OCI-LY1 (cell line): Measurements from ENCODE around the gene TUBD1.

Experiments
- H2AFZ ChIP-seq: fragments of 200-600 bp; sonication (generic), shearing (Covaris generic); 2 replicates; pipeline ENCODE4 v1.6.0; 2014; ENCODE audit warnings: antibody characterized with exemption, mild to moderate bottlenecking, low read length
- H3F3A ChIP-seq: fragments of 200-600 bp; sonication (generic), shearing (Covaris generic); 2 replicates; pipeline ENCODE4 v1.6.0; 2014; ENCODE audit warnings: mild to moderate bottlenecking, antibody characterized with exemption, low read length, moderate library complexity; ENCODE audit not compliant: insufficient read depth
- H3K27ac ChIP-seq: fragments of 200-600 bp; sonication (generic); 2 replicates; pipeline ENCODE4 v1.5.1; 2014; ENCODE audit warnings: low read length, mixed run types, mild to moderate bottlenecking, low read depth; ENCODE audit not compliant: poor library complexity, severe bottlenecking
- H3K27me3 ChIP-seq: fragments of 200-600 bp; sonication (generic); 2 replicates; pipeline ENCODE4 v1.6.0; 2014; ENCODE audit warnings: antibody characterized with exemption, mild to moderate bottlenecking, low read length, moderate library complexity; ENCODE audit not compliant: insufficient read depth
- H3K36me3 ChIP-seq: fragments of 200-600 bp; sonication (generic); 2 replicates; pipeline ENCODE4 v1.6.1; 2014; ENCODE audit warnings: mild to moderate bottlenecking, antibody characterized with exemption, low read length, moderate library complexity, mixed read lengths; ENCODE audit not compliant: insufficient read depth
- H3K4me1 ChIP-seq: fragments of 200-600 bp; sonication (generic); 2 replicates; pipeline ENCODE4 v1.5.1; 2014; ENCODE audit warnings: mild to moderate bottlenecking, low read length, moderate library complexity; ENCODE audit not compliant: insufficient read depth, severe bottlenecking
- H3K4me2 ChIP-seq: fragments of 200-600 bp; sonication (generic), shearing (Covaris generic); 2 replicates; pipeline ENCODE4 v1.6.1; 2014; ENCODE audit warnings: low read length
- H3K4me3 ChIP-seq: fragments of 200-600 bp; sonication (generic); 2 replicates; pipeline ENCODE4 v1.5.1; 2014; ENCODE audit warnings: low read length, low read depth, mild to moderate bottlenecking, mixed read lengths; ENCODE audit not compliant: poor library complexity, severe bottlenecking
- H3K79me2 ChIP-seq: fragments of 200-600 bp; shearing (Covaris generic); 2 replicates; pipeline ENCODE4 v1.6.1; 2016; ENCODE audit warnings: mixed run types, low read length, mixed read lengths; ENCODE audit not compliant: insufficient read depth
- H3K9ac ChIP-seq: fragments of 200-600 bp; sonication (generic), shearing (Covaris generic); 2 replicates; pipeline ENCODE4 v1.6.1; 2014; ENCODE audit warnings: mild to moderate bottlenecking, low read length, mixed read lengths
- H3K9me2 ChIP-seq: fragments of 200-600 bp; sonication (generic), shearing (Covaris generic); 2 replicates; pipeline ENCODE4 v1.6.1; 2014; ENCODE audit warnings: low read depth, mild to moderate bottlenecking, low read length, mixed read lengths
- H3K9me3 ChIP-seq: fragments of 200-600 bp; shearing (Covaris generic); 2 replicates; pipeline ENCODE4 v1.6.1; 2014; ENCODE audit warnings: low read length, mixed read lengths
- H4K20me1 ChIP-seq: fragments of 200-600 bp; sonication (generic), shearing (Covaris generic); 2 replicates; pipeline ENCODE4 v1.6.0; 2016; ENCODE audit warnings: mild to moderate bottlenecking, low read length; ENCODE audit not compliant: insufficient read depth
- EZH2 ChIP-seq: fragments of 200-600 bp; sonication (generic), shearing (Covaris generic); IDR thresholded peaks from 2 replicates; pipeline ENCODE4 v1.8.0; 2017; ENCODE audit warnings: borderline replicate concordance, mixed run types, mild to moderate bottlenecking, antibody characterized with exemption, low read length, moderate library complexity, mixed read lengths
- TF ChIP-seq, protein P1 (sequence below): fragments of 200-600 bp; sonication (generic), shearing (Covaris generic); IDR thresholded peaks from 2 replicates; pipeline ENCODE4 v1.5.1; 2017; ENCODE audit warnings: mild to moderate bottlenecking, antibody characterized with exemption, low read length, moderate library complexity, mixed read lengths

TUBD1 gene

DNA sequence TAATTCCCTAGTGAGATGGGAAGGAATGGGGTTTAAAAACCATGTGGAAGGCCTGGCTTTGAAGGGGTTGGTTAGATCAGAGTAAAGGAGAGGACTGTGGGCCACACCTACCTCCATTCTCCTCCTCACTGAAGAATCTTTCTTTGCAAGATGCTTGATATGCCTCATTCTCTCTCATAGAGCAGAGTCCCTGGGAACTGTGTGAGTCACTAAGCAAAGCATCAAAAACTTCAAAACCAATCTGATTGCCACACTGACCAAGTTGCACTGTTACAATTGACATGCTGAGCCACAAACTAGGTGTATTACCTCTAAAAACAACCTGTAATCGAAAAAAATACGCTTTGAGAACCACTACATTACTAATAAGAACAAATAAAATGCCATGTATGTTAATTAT is 2.0 kb downstream of the TUBD1 start:
- Histone ChIP-seq H3K4me3 (no peak overlapping the region), H3K4me1 (peaks cover 22% of the 10 kb centered on the region), H3K79me2 (peaks cover 35% of the 10 kb centered on the region), H3K4me2 (no peak overlapping the region), H2AFZ (no peak overlapping the region), H3F3A (no peaks in the 10 kb centered on the region), H3K27me3 (no peaks in the 10 kb centered on the region), H3K9ac (no peak overlapping the region), H3K9me2 (no peaks in the 10 kb centered on the region), H3K9me3 (no peaks in the 10 kb centered on the region), H3K27ac (no peak overlapping the region), H4K20me1 (no peaks in the 10 kb centered on the region), H3K36me3 (peaks cover 7% of the 10 kb centered on the region)
- TF ChIP-seq EZH2, result no peak
- TF ChIP-seq, protein P1, sequence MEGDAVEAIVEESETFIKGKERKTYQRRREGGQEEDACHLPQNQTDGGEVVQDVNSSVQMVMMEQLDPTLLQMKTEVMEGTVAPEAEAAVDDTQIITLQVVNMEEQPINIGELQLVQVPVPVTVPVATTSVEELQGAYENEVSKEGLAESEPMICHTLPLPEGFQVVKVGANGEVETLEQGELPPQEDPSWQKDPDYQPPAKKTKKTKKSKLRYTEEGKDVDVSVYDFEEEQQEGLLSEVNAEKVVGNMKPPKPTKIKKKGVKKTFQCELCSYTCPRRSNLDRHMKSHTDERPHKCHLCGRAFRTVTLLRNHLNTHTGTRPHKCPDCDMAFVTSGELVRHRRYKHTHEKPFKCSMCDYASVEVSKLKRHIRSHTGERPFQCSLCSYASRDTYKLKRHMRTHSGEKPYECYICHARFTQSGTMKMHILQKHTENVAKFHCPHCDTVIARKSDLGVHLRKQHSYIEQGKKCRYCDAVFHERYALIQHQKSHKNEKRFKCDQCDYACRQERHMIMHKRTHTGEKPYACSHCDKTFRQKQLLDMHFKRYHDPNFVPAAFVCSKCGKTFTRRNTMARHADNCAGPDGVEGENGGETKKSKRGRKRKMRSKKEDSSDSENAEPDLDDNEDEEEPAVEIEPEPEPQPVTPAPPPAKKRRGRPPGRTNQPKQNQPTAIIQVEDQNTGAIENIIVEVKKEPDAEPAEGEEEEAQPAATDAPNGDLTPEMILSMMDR, result no peak

DNA sequence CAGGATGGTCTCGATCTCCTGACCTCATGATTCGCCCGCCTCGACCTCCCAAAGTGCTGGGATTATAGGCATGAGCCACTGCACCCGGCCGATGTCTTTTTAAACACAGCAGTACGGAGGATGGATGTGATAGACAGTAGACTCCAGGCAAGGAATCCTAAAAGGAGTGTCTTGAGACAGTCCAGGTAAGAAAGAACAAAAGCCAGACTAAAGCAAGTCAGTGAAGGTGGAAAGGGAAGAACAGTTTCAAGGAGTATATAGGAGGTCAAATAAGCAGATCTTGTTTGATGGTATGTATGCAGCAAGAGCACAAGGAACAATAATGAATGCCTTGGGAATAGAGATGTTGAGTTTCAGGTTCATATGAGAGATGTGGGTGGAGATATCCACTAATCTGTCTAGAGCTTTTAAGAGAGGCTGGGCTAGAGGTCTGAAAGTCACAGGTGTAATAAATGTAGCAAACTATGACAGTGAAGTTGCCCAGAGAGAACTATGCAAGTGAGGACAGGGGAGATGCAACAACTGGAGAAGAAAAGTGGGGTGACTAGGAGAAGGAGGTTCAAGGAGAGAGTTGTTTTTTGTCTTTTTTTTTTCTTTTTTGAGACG is 4.5 kb downstream of the TUBD1 start:
- no peaks in the 10 kb centered on the region for H3K27me3 ChIP-seq
- H3K79me2 ChIP-seq, result peaks cover 13% of the 10 kb centered on the region
- peaks cover 11% of the 10 kb centered on the region for H3K4me1 ChIP-seq
- TF ChIP-seq, protein P1, result no peak
- no peak for TF ChIP-seq EZH2
- H3F3A ChIP-seq, result no peaks in the 10 kb centered on the region
- H3K4me3 ChIP-seq, result no peak overlapping the region
- H3K9me2 ChIP-seq, result no peaks in the 10 kb centered on the region
- no peak overlapping the region for H3K9ac ChIP-seq
- H3K27ac ChIP-seq, result no peak overlapping the region
- H3K36me3 ChIP-seq, result peaks cover 24% of the 10 kb centered on the region
- H3K9me3 ChIP-seq, result no peaks in the 10 kb centered on the region
- H2AFZ ChIP-seq, result no peak overlapping the region
- no peak overlapping the region for H3K4me2 ChIP-seq
- no peaks in the 10 kb centered on the region for H4K20me1 ChIP-seq

DNA sequence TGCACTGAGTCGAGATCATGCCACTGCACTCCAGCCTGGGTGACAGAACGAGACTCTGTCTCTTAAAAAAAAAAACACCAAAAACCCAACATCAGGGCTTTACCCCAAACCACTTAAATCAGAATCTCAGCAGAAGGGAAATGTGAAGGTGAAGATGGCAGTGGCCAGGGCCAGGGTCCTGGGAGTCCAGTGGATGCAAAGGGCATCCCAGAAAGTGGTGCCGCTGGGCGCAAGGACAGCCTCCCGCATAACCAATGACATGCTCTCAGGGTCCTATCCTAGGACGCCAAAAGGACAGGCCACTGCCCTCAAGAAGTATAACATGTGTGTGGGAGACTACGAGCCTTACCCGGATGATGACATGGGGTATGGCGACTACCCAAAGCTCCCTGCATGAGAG is 7.9 kb downstream of the TUBD1 start:
- H3K27me3 ChIP-seq, result no peaks in the 10 kb centered on the region
- H3K36me3 ChIP-seq, result peaks cover 38% of the 10 kb centered on the region
- H3K79me2 ChIP-seq, result no peaks in the 10 kb centered on the region
- no peaks in the 10 kb centered on the region for H3K9me3 ChIP-seq
- no peak overlapping the region for H3K4me2 ChIP-seq
- TF ChIP-seq, protein P1, result no peak
- TF ChIP-seq EZH2, result no peak
- no peaks in the 10 kb centered on the region for H4K20me1 ChIP-seq
- no peak overlapping the region for H3K9ac ChIP-seq
- no peak overlapping the region for H3K27ac ChIP-seq
- no peaks in the 10 kb centered on the region for H3K9me2 ChIP-seq
- H3K4me1 ChIP-seq, result no peaks in the 10 kb centered on the region
- H3F3A ChIP-seq, result no peaks in the 10 kb centered on the region
- H3K4me3 ChIP-seq, result no peak overlapping the region
- H2AFZ ChIP-seq, result no peak overlapping the region
